NCI-H748 (cell line): ENCODE measurements around the gene TSPAN18.

Source experiments
- DNase-seq: peaks from one replicate; lab custom pipeline; 2025; ENCODE audit not compliant: unreplicated experiment; lab: John Stamatoyannopoulos, UW

The TSPAN18 gene

GRCh38 chr11:44950625-44951476, 224.1 kb downstream of the TSPAN18 start, which contains the start of gene TP53I11:
TSS of gene TP53I11 (minus strand) at chr11:44950883. CDS start at chr11:44938335, 12,548 bp downstream.
- DNase-seq = peak; percentile 77

GRCh38 chr11:44952082-44952481, 225.3 kb downstream of the TSPAN18 start:
- no peak for DNase-seq

GRCh38 chr11:44952500-44953260, 225.9 kb downstream of the TSPAN18 start:
- DNase-seq = no peak

GRCh38 chr11:44954051-44954906, 227.5 kb downstream of the TSPAN18 start:
- DNase-seq = peak; percentile 28

GRCh38 chr11:44955015-44955738, 228.4 kb downstream of the TSPAN18 start:
- DNase-seq = no peak

- DNase-seq = peak; percentile 37
Measured at GRCh38 chr11:44957040-44957515, 230.3 kb downstream of the TSPAN18 start.

- peak; percentile 23 for DNase-seq
Measured at GRCh38 chr11:44957776-44958564, 231.2 kb downstream of the TSPAN18 start.

GRCh38 chr11:44959064-44959463, 232.3 kb downstream of the TSPAN18 start:
- no peak for DNase-seq

GRCh38 chr11:44960200-44960845, 233.6 kb downstream of the TSPAN18 start:
- no peak for DNase-seq

- DNase-seq = no peak
Measured at GRCh38 chr11:44962464-44962863, 235.7 kb downstream of the TSPAN18 start.

- no peak for DNase-seq
Measured at GRCh38 chr11:44963136-44963535, 236.4 kb downstream of the TSPAN18 start.

GRCh38 chr11:44963948-44964347, 237.2 kb downstream of the TSPAN18 start:
- no peak for DNase-seq

GRCh38 chr11:44964526-44965209, 237.9 kb downstream of the TSPAN18 start:
- peak; percentile 45 for DNase-seq

GRCh38 chr11:44966694-44967093, 239.9 kb downstream of the TSPAN18 start:
- DNase-seq = no peak

- no peak for DNase-seq
Measured at GRCh38 chr11:44967930-44968496, 241.3 kb downstream of the TSPAN18 start.

- DNase-seq = no peak
Measured at GRCh38 chr11:44968510-44968909, 241.7 kb downstream of the TSPAN18 start.

GRCh38 chr11:44969651-44970252, 243.0 kb downstream of the TSPAN18 start:
- no peak for DNase-seq

GRCh38 chr11:44970293-44970692, 243.5 kb downstream of the TSPAN18 start:
- no peak for DNase-seq
